GM19463 (cell line): Measurements from ENCODE around the gene FOXD2.

Experiments
- ATAC-seq: cut with Tn5 transposase; IDR thresholded peaks from one replicate; pipeline ENCODE4 v1.9.1; 2021; ENCODE audit warnings: mild to moderate bottlenecking, moderate library complexity; ENCODE audit not compliant: unreplicated experiment

Gene FOXD2

GRCh38 chr1:47459253-47459788 is 21.5 kb downstream of the FOXD2 start:
- ATAC-seq: no peak

GRCh38 chr1:47460040-47460439 is 22.2 kb downstream of the FOXD2 start:
- no peak for ATAC-seq

- peak; percentile 44 for ATAC-seq
Measured at GRCh38 chr1:47460456-47460855, 22.6 kb downstream of the FOXD2 start.

GRCh38 chr1:47465605-47466004 is 27.8 kb downstream of the FOXD2 start:
- no peak for ATAC-seq

- no peak for ATAC-seq
Measured at GRCh38 chr1:47468709-47469389, 31.0 kb downstream of the FOXD2 start.

- ATAC-seq: no peak
Measured at GRCh38 chr1:47469390-47469759, 31.5 kb downstream of the FOXD2 start.

GRCh38 chr1:47469910-47470309 is 32.1 kb downstream of the FOXD2 start:
- no peak for ATAC-seq

- ATAC-seq: no peak
Measured at GRCh38 chr1:47471163-47471562, 33.3 kb downstream of the FOXD2 start.

GRCh38 chr1:47474278-47475193 is 36.7 kb downstream of the FOXD2 start:
- ATAC-seq: no peak

- no peak for ATAC-seq
Measured at GRCh38 chr1:47477595-47478080, 39.8 kb downstream of the FOXD2 start.

- no peak for ATAC-seq
Measured at GRCh38 chr1:47478090-47478489, 40.2 kb downstream of the FOXD2 start.

GRCh38 chr1:47479664-47480063 is 41.8 kb downstream of the FOXD2 start:
- ATAC-seq: no peak

- no peak for ATAC-seq
Measured at GRCh38 chr1:47481936-47482335, 44.1 kb downstream of the FOXD2 start.

GRCh38 chr1:47482786-47483185 is 44.9 kb downstream of the FOXD2 start:
- no peak for ATAC-seq

- no peak for ATAC-seq
Measured at GRCh38 chr1:47483651-47484050, 45.8 kb downstream of the FOXD2 start.

GRCh38 chr1:47485817-47486216 is 48.0 kb downstream of the FOXD2 start:
- ATAC-seq: no peak

GRCh38 chr1:47487332-47487731 is 49.5 kb downstream of the FOXD2 start:
- no peak for ATAC-seq

- no peak for ATAC-seq
Measured at GRCh38 chr1:47487850-47488450, 50.1 kb downstream of the FOXD2 start.
